NCI-H2081 treated with DMSO at 0.1 percent for 48 hours (cell line): ENCODE measurements around the gene CPVL.

Experiments used
- DNase-seq: peaks from one replicate; lab custom pipeline; 2025; lab: John Stamatoyannopoulos, UW

Gene CPVL

GRCh38 chr7:29090836-29091601 is 55.3 kb downstream of the CPVL start:
- DNase-seq, result no peak

- no peak for DNase-seq
Observed at GRCh38 chr7:29090151-29090805, 56.1 kb downstream of the CPVL start.

DNA sequence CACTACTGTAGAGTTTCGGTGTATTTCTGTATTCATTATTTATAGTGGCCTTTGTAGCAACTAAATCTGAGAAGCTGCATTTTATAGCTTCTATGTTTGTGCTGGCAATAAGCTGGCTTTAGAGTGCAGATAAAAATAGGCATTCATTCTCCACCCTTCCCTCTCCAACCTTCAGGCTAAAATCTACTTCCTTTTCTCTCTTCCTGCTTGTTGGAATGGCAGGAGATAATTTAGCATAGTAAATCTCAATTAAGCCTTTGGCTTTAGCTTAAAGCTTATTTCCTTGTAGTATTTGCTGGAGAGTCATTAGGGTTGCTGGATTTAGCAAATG is 58.5 kb downstream of the CPVL start:
- no peak for DNase-seq

GRCh38 chr7:29086545-29086944 is 59.8 kb downstream of the CPVL start:
- no peak for DNase-seq

GRCh38 chr7:29084832-29085231 is 61.5 kb downstream of the CPVL start:
- no peak for DNase-seq

DNA sequence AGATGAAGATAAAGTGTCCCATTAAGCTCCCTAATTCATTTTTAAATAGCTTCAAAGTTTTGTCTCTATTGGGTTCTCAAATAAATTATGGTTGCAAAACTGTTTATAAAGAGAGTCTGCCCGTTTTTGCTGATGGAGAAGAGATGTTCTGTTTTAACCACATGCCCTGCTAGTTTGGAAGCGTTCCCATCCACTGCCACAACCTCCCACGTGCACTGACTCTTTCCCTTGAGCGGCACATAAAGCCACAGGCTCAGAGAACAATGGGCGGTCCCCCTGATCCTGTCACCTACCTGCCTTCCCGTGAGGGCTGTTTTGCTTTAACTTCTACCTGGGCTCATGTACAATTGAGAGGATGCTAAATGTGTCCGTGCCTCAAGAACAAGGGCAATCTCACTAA is 65.5 kb downstream of the CPVL start:
- DNase-seq, result no peak

GRCh38 chr7:29078311-29079260 is 67.8 kb downstream of the CPVL start:
- DNase-seq, result no peak

DNA sequence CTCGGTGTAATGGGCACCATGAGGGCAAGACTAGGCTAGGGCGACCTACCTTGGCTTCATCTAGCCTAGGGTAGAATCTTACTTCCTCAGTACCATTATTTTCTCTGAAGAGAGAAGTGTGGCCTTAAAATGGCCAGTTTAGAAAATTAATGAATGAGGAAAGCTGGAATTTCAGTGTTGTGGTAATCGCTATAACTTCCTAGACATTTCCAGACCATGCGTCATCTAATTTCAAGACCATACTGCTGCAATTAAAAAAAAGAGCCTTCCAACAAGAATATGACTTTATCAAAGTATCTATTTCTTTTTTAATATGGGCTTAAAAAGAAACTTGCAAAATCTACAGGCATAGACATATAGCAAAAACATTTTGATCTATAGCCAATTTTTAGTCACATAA is 68.5 kb downstream of the CPVL start:
- no peak for DNase-seq

GRCh38 chr7:29077176-29077575 is 69.2 kb downstream of the CPVL start:
- no peak for DNase-seq

GRCh38 chr7:29076631-29077030 is 69.7 kb downstream of the CPVL start:
- DNase-seq, result no peak

- no peak for DNase-seq
Observed at GRCh38 chr7:29075606-29076005, 70.7 kb downstream of the CPVL start.

GRCh38 chr7:29071203-29071874 is 75.0 kb downstream of the CPVL start:
- DNase-seq, result no peak

DNA sequence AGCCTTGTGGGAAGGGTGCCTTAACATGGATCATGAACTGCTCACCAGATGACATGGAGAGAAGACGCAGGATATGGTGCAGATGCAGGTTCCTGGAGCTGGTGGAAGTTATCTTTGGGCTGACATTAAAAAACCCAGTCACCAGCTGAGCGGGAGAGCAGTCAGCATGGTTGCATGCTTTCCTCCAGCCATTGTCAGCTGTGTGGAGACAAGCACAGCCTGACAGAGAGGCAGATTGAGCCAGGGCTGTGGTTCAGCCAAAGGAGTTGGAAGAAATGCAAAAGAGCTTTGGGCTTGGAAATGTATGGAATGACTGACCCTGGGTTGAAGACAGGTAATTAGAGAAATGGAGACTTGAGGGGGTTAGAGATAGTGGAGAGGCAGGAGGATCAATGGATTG is 79.7 kb downstream of the CPVL start:
- no peak for DNase-seq

GRCh38 chr7:29065181-29065857 is 81.0 kb downstream of the CPVL start:
- DNase-seq, result no peak

DNA sequence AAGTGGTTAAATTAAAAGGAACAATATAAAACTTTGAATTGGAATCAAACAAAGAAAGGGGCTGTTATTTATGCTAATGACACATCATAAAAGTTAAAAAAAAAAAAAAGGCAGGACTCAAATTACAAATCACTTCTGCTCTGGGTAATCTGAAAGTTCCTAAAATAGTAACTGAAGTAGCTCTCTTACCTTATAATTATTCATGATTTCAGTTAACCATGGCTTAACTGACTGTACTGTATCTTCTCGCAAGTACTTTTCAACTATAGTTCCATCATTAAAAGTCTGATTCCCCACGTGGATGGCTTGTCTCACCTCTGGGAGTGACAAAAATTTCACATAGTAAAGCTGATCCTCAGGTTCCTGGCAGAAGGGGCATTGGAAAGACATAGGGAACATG is 82.5 kb downstream of the CPVL start:
- DNase-seq, result no peak

DNA sequence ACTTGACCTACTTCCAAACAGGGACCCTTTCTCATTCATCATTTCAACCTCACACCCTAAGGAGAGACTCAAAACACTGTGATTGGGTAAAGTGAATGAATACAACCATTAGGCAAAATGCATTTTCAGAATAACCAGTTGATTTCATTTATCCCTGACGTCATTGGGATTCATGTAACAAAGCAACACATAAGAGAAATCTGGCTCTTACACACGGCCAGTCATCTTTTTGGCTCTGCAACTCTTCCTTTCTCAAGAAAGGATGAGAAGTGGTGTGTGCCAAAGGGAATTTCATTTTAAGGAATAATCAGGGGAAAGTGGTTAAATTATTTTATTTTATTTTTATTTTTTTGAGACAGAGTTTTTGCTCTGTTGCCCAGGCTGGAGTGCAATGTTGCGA is 83.1 kb downstream of the CPVL start:
- DNase-seq, result no peak

- no peak for DNase-seq
Observed at GRCh38 chr7:29053105-29053872, 93.0 kb downstream of the CPVL start.

GRCh38 chr7:29046978-29047377 is 99.4 kb downstream of the CPVL start:
- DNase-seq, result no peak

- DNase-seq, result no peak
Observed at GRCh38 chr7:29045258-29046086, 100.9 kb downstream of the CPVL start.

DNA sequence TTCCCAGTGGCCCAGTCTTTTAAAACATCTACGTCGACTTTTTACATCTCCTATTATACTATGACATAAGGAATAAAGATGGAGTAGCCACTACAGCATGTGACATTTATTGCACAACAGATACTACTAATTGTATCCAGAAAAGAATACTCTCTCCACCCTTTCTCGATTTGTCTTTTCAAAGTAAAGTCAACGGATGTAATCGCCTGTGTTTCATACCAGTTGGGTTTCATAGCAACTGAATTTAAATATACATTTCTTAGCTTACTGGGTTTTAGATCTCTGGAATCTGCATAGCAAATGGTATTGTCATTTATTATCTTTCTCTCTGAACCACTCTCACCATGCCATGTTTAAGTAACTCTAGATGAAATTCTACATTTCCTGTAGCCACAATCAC is 101.8 kb downstream of the CPVL start:
- DNase-seq, result no peak
